HFFc6 (cell line): ENCODE results near the gene CSNK1G1. TPM values are rescaled to one million over a fixed set of nuclear protein-coding genes. Genes with fewer than 3 reads are reported as not detected.

Source experiments
- DNase-seq: peaks from one replicate; pipeline ENCODE4 v3.0.0-alpha.2; 2018
- H3K27ac Mint-ChIP-seq: 2 replicates; pipeline ENCODE4 v1.8.0; 2020; ENCODE audit warnings: mild to moderate bottlenecking, mixed read lengths
- H3K27me3 Mint-ChIP-seq: 2 replicates; pipeline ENCODE4 v1.8.0; 2021; ENCODE audit warnings: mild to moderate bottlenecking, moderate library complexity, mixed read lengths; ENCODE audit not compliant: insufficient read depth
- H3K36me3 Mint-ChIP-seq: 2 replicates; pipeline ENCODE4 v1.8.0; 2021; ENCODE audit warnings: low read depth, mixed read lengths
- H3K4me1 Mint-ChIP-seq: 2 replicates; pipeline ENCODE4 v1.8.0; 2020; ENCODE audit warnings: low read depth, mixed read lengths
- H3K4me3 Mint-ChIP-seq: 2 replicates; pipeline ENCODE4 v1.8.0; 2020; ENCODE audit warnings: mild to moderate bottlenecking, moderate library complexity, mixed read lengths
- H3K9me3 Mint-ChIP-seq: 2 replicates; pipeline ENCODE4 v1.8.0; 2020; ENCODE audit warnings: mild to moderate bottlenecking, mixed read lengths
- total RNA-seq, 6 experiments: library from RNA; stranded (reverse); fragmentation: NEBNext Ultra II Directional; extraction: Animal tissue kit (Norgen Biotek cat#: 25700); gene quantifications; 2 replicates in 1 of 6; 3 replicates in 5 of 6; pipeline ENCODE4 v1.2.3, GENCODE V29; 2021
- TF ChIP-seq, protein P1 (sequence below): fragments of 200-600 bp; sonication (generic); IDR thresholded peaks from 2 replicates; pipeline ENCODE4 v1.5.0; 2021; ENCODE audit warnings: antibody characterized with exemption, mild to moderate bottlenecking

Gene CSNK1G1
- total RNA-seq, 6 experiments from 2014 or later = 16.4 to 20.5 (median 18.6) TPM

DNA sequence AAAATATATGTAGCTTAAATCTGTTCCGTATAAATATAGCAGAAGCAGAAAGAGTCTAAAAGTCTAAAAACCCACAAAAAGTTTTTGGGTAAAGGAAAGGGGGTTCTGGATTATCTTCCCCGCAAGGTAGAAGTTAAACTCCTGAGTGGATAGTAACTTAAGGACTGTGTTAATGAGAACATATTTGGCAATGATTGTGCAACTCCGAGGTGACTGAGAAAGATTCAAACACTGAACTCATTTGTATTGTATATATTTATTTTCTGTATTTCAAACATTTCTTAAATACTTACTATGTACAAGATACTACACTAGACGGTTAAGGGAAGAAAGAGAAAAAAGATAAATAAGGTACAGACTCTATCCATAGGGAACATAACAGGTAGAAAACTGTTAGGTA, 120.4 kb downstream of the CSNK1G1 start:
- DNase-seq = no peak
- Mint-ChIP-seq H3K27ac (no peak overlapping the region), H3K4me1 (peaks cover 44% of the 10 kb centered on the region), H3K4me3 (no peak overlapping the region), H3K9me3 (no peaks in the 10 kb centered on the region), H3K27me3 (no peaks in the 10 kb centered on the region), H3K36me3 (no peaks in the 10 kb centered on the region)
- TF ChIP-seq, protein P1, sequence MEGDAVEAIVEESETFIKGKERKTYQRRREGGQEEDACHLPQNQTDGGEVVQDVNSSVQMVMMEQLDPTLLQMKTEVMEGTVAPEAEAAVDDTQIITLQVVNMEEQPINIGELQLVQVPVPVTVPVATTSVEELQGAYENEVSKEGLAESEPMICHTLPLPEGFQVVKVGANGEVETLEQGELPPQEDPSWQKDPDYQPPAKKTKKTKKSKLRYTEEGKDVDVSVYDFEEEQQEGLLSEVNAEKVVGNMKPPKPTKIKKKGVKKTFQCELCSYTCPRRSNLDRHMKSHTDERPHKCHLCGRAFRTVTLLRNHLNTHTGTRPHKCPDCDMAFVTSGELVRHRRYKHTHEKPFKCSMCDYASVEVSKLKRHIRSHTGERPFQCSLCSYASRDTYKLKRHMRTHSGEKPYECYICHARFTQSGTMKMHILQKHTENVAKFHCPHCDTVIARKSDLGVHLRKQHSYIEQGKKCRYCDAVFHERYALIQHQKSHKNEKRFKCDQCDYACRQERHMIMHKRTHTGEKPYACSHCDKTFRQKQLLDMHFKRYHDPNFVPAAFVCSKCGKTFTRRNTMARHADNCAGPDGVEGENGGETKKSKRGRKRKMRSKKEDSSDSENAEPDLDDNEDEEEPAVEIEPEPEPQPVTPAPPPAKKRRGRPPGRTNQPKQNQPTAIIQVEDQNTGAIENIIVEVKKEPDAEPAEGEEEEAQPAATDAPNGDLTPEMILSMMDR = no peak

DNA sequence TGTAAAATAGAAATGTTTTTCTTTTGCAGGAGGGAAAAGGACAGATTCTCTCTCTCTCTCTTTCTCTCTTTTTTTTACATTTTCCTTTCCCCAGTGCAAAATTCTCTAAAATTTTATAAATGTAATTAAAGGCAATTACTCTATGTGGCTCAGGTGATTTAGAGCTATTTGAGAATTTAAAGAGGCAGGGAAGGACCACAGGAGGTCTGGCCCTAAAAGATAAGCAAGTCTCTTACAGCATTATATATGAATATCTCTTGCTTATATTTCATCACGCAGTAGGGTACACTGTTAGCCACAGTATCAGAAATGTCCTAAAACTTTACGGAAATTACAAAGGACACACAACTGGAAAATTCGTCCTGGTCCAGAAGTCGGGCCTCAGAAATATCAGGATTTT, 122.7 kb downstream of the CSNK1G1 start:
- H3K9me3 Mint-ChIP-seq = no peaks in the 10 kb centered on the region
- no peak for DNase-seq
- no peaks in the 10 kb centered on the region for H3K36me3 Mint-ChIP-seq
- H3K4me3 Mint-ChIP-seq = no peak overlapping the region
- TF ChIP-seq, protein P1 = no peak
- H3K4me1 Mint-ChIP-seq = peaks cover 44% of the 10 kb centered on the region
- no peaks in the 10 kb centered on the region for H3K27me3 Mint-ChIP-seq
- H3K27ac Mint-ChIP-seq = peak overlapping the region; percentile 58; the same call in 1 of the 2 replicates

DNA sequence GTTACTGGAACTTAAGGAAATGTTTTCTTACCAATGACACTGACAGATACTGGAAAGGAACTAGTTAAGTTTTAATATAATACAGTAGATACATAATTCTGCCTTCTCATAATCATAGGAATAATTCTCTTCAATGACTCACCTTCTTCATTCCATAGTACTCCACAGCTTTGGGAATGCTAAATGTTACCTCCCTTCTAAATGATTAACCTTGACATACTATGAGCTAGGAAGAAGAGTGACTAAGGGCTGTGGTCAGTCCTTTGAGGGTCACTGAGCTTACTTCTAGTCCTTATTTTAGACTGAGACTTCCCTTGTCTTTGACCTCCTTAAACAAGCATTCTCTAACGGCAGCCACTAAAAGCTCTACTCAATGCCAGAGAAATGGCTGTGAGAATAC, 123.6 kb downstream of the CSNK1G1 start:
- Mint-ChIP-seq H3K9me3 (no peaks in the 10 kb centered on the region), H3K4me1 (peaks cover 44% of the 10 kb centered on the region), H3K36me3 (no peaks in the 10 kb centered on the region), H3K27me3 (peaks cover 2% of the 10 kb centered on the region), H3K4me3 (peak overlapping the region; percentile 47), H3K27ac (peak overlapping the region; percentile 58)
- TF ChIP-seq, protein P1 = no peak
- DNase-seq = peak; percentile 75

DNA sequence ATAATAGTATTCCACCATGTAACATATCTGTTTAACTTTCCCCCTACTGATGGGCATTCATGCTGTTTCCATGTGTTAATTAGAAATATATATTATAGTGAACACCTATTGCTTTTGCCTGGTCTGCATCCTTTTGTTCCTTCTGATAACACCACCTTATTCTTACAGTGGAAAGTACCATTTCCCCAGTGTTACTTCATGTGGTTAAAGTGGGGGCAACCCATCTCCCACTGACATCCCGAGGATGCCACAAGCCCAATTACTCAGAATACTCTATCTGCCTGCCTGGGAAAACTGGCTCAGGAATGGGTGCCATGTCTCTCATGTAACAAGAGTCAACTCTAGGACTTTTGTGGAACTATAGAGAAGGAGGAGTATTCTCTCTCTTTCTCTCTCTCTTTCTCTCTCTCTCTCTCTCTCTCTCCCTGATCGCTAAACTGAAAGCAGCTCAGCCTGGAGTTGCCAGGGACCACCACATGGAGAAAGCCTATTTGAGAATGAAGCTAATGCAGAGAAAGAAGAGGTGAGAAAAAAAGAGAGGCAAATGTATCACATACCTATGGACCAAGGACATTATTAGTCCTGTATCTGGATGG, 126.7 kb downstream of the CSNK1G1 start:
- peaks cover 14% of the 10 kb centered on the region for H3K36me3 Mint-ChIP-seq
- DNase-seq = no peak
- no peak overlapping the region for H3K4me3 Mint-ChIP-seq
- H3K4me1 Mint-ChIP-seq = peaks cover 36% of the 10 kb centered on the region
- no peaks in the 10 kb centered on the region for H3K9me3 Mint-ChIP-seq
- peaks cover 2% of the 10 kb centered on the region for H3K27me3 Mint-ChIP-seq
- TF ChIP-seq, protein P1 = no peak
- no peak overlapping the region for H3K27ac Mint-ChIP-seq

DNA sequence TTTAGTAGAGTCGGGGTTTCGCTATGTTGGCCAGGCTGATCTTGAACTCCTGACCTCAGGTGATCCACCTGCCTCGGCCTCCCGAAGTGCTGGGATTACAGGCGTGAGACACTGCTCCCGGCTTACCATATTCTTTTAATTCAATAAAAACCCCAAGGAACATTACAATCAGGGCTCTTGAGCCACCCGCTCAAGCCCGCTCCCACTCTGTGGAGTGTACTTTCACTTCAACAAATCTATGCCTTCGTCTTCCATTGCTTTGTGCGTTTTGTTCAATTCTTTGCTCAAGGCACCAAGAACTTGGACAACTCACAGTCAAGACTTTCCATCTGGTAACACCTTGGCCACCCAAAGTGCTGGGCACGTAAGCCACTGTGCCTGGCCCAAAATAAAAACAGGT, 130.2 kb downstream of the CSNK1G1 start:
- Mint-ChIP-seq H3K9me3 (no peaks in the 10 kb centered on the region), H3K36me3 (peaks cover 22% of the 10 kb centered on the region), H3K4me1 (peaks cover 22% of the 10 kb centered on the region), H3K4me3 (no peak overlapping the region), H3K27ac (no peak overlapping the region), H3K27me3 (peaks cover 2% of the 10 kb centered on the region)
- TF ChIP-seq, protein P1 = no peak
- no peak for DNase-seq
